Kidney epithelial cell (primary cell): Measurements from ENCODE around the gene LFNG. TPM values are rescaled to one million over a fixed set of nuclear protein-coding genes. Genes with fewer than 3 reads are reported as not detected.

Experiments used
- DNase-seq: peaks from one replicate; pipeline ENCODE4 v3.0.0-alpha.2; 2010; ENCODE audit warnings: low read depth
- H3K27me3 ChIP-seq: 2 replicates; pipeline ENCODE4 v1.6.0; 2011; ENCODE audit warnings: low read length; ENCODE audit not compliant: control insufficient read depth, insufficient read depth
- H3K36me3 ChIP-seq: 2 replicates; pipeline ENCODE4 v1.5.1; 2011; ENCODE audit warnings: low read length; ENCODE audit not compliant: control insufficient read depth, insufficient read depth
- H3K4me3 ChIP-seq: 2 replicates; pipeline ENCODE4 v1.5.1; 2011; ENCODE audit warnings: low read depth, mild to moderate bottlenecking, control low read depth, low read length
- total RNA-seq: library from RNA; depleted of rRNA; stranded (reverse); fragments of >200 nt; gene quantifications from 2 replicates; pipeline ENCODE4 v1.2.3, GENCODE V29; 2015
- TF ChIP-seq, protein P1 (sequence below): IDR thresholded peaks from 2 replicates; pipeline ENCODE4 v1.5.1; 2011; ENCODE audit warnings: mild to moderate bottlenecking, moderate library complexity, low read length, control low read depth, inconsistent platforms; ENCODE audit not compliant: insufficient read depth, poor library complexity, severe bottlenecking

Gene LFNG
- total RNA-seq, 1 donor from 2014 or later: 39.7 TPM

DNA sequence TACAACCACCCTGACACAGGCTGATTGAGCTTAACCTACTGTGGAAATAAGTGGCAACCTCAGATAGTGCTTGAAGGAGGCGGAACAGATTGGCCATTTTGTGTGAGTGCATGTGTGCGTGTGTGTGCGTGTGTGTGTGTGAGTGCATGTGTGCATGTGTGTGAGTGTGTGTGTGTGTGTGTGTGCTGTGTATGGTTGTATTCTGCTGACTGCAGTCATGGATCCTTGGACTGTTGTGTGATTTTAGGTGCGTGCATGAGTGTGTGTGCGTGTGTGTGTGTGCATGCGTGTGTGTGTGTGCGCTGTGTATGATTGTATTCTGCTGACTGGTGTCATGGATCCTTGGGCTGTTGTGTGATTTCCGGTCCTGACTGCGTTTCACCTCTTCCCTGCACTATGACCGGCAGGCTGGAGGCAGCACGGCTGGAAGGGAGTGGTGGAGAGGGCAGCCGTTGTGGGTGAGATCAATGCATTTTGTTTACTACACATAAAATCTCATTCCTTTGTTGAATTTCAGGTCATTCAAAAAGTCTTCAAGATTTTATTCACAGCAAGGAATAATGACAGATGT, 45.5 kb downstream of the LFNG start:
- no peaks in the 10 kb centered on the region for H3K27me3 ChIP-seq
- no peak overlapping the region for H3K4me3 ChIP-seq
- peaks cover 3% of the 10 kb centered on the region for H3K36me3 ChIP-seq
- TF ChIP-seq, protein P1, sequence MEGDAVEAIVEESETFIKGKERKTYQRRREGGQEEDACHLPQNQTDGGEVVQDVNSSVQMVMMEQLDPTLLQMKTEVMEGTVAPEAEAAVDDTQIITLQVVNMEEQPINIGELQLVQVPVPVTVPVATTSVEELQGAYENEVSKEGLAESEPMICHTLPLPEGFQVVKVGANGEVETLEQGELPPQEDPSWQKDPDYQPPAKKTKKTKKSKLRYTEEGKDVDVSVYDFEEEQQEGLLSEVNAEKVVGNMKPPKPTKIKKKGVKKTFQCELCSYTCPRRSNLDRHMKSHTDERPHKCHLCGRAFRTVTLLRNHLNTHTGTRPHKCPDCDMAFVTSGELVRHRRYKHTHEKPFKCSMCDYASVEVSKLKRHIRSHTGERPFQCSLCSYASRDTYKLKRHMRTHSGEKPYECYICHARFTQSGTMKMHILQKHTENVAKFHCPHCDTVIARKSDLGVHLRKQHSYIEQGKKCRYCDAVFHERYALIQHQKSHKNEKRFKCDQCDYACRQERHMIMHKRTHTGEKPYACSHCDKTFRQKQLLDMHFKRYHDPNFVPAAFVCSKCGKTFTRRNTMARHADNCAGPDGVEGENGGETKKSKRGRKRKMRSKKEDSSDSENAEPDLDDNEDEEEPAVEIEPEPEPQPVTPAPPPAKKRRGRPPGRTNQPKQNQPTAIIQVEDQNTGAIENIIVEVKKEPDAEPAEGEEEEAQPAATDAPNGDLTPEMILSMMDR: no peak
- no peak for DNase-seq

GRCh38 chr7:2566348-2566889, 46.8 kb downstream of the LFNG start:
- Histone ChIP-seq H3K4me3 (no peak overlapping the region), H3K36me3 (peaks cover 3% of the 10 kb centered on the region), H3K27me3 (no peaks in the 10 kb centered on the region)
- TF ChIP-seq, protein P1: no peak
- no peak for DNase-seq

DNA sequence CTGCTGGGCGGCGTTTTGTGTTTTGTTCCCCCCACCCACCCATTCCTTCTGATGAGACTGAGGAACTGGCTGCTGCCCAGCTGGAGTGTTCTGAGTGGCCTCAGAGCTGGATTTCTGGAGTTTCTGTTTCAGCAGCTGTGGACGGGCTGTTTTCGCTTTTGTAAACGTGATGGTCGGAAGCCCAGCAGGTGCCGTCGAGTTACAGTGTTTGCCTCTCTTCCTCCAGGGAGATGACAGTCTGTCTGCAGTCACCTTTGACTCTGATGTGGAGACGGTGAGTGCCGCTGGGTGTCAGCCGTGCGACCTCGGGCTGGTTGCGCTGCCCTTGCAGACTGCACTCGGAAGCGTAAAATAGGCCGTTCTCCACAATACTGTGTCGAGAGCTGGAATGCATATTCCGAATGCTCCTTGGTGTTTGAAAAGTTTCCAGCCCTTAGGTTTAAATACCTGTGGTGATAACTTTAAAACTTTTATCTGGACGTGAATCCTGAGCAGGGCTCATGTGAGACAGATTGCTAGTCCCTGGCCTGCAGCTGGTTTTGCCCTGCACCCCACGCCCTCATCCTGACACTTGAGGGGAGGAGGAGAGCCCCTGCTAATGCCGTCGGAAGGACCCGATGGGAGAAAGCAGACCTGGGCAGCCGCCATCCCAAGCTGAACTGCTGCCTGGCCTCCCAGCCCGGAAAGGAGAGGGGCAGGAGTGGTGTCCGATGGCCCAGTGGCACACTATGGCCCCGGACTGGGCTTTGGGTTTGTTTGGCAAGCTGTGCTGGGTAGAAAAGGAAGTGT, 47.5 kb downstream of the LFNG start:
- DNase-seq: no peak
- H3K4me3 ChIP-seq: no peak overlapping the region
- TF ChIP-seq, protein P1: no peak

DNA sequence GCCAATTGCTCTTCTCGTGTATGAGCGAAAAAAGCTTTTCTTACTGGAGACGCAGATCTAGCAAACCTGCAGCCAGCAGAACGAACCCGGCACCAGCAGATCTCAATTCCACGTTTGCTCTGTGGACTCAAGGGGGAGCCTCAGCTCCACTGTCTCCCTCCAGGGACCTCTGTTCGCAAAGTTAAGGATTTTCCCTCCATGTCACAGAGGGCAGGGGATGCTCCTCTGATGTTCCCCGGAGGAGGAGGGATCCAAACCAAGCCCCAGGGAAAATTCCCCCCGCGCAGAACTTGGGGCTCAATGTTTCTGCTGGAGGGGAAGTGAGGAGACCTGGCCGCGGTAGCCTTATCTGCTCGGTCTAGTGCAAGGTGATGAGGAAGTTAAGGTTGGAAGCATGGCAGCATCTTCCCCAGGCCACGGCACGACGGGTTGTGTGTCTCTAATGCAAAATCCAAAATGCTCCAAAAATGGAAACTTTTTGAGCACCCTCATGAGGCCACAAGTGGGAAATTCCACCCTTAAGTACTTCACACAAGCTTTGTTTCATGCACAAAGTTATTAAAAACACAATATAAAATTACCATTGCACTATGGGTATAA, 48.2 kb downstream of the LFNG start:
- no peak for DNase-seq
- TF ChIP-seq, protein P1: peak; percentile 45
- Histone ChIP-seq H3K36me3 (peaks cover 3% of the 10 kb centered on the region), H3K27me3 (no peaks in the 10 kb centered on the region), H3K4me3 (no peak overlapping the region)

More for the DNA sequence above, 47.5 kb downstream of the LFNG start:
- H3K36me3 ChIP-seq: peaks cover 3% of the 10 kb centered on the region
- no peaks in the 10 kb centered on the region for H3K27me3 ChIP-seq

DNA sequence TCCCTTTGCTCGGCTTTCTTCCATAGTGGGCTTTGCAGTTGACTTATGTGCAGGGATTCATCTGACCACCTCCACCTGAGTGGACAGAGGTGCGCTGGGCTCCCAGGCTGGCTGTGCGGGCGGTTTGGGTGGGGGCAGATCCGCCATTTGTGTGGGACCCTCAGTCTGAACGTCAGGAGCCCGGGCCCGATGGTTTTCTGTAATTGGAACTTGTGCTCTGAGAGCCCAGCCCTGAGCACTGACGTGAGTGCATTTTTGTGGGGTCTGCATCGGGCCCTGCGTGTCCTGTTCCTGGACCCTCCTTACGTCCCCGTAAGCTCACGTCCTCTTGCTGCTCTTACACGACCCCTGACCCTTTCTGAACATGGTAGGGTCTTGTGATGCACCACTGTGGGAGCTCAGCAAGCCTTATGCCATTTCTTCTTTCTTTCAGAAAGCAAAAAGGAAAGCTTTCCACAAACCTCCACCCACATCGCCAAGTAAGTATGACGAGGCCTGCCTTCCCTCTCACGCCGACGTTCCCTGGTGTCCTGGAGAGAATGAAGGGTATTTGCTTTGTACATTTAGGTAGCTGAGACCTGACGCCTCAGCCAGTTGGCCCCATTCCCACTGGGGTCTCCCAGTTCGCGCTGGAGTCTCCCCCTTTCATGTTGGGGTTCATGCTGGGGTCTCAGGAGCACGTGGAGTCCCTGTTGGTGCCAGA, 49.1 kb downstream of the LFNG start:
- H3K27me3 ChIP-seq: no peaks in the 10 kb centered on the region
- TF ChIP-seq, protein P1: no peak
- DNase-seq: no peak

More for the DNA sequence above, 49.1 kb downstream of the LFNG start:
- Histone ChIP-seq H3K4me3 (no peak overlapping the region), H3K36me3 (peaks cover 2% of the 10 kb centered on the region)
